ENCODE results near the gene TAS2R9.
"Not testable (repeated sequence)": the region's sequence is repeated elsewhere in the genome, so short reads cannot be mapped to it uniquely, and the experiment has no call there.

- TF ChIP-seq POLR2A (IDR thresholded peaks at IDR 0.05; ENCODE audit: low read length); RCOR1 (IDR thresholded peaks at IDR 0.05; ENCODE audit: low read depth, low read length); EP300 (IDR thresholded peaks at IDR 0.05); JUN (IDR thresholded peaks at IDR 0.05); GATA3 (IDR thresholded peaks at IDR 0.05; ENCODE audit: borderline replicate concordance); RFX5 (IDR thresholded peaks at IDR 0.05); HDAC2 (IDR thresholded peaks at IDR 0.05); RAD21 (conservative IDR thresholded peaks at IDR 0.05 in 1 of 2, IDR thresholded peaks at IDR 0.05 in 1 of 2); MYC (IDR thresholded peaks at IDR 0.05; ENCODE audit: borderline replicate concordance, low read length); ELK1 (IDR thresholded peaks at IDR 0.05; ENCODE audit: low read depth, low read length); SMC3 (IDR thresholded peaks at IDR 0.05): not testable (repeated sequence)
- TF ChIP-seq, protein P1, sequence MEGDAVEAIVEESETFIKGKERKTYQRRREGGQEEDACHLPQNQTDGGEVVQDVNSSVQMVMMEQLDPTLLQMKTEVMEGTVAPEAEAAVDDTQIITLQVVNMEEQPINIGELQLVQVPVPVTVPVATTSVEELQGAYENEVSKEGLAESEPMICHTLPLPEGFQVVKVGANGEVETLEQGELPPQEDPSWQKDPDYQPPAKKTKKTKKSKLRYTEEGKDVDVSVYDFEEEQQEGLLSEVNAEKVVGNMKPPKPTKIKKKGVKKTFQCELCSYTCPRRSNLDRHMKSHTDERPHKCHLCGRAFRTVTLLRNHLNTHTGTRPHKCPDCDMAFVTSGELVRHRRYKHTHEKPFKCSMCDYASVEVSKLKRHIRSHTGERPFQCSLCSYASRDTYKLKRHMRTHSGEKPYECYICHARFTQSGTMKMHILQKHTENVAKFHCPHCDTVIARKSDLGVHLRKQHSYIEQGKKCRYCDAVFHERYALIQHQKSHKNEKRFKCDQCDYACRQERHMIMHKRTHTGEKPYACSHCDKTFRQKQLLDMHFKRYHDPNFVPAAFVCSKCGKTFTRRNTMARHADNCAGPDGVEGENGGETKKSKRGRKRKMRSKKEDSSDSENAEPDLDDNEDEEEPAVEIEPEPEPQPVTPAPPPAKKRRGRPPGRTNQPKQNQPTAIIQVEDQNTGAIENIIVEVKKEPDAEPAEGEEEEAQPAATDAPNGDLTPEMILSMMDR (IDR thresholded peaks at IDR 0.05) = not testable (repeated sequence)
- TF ChIP-seq, protein P2, sequence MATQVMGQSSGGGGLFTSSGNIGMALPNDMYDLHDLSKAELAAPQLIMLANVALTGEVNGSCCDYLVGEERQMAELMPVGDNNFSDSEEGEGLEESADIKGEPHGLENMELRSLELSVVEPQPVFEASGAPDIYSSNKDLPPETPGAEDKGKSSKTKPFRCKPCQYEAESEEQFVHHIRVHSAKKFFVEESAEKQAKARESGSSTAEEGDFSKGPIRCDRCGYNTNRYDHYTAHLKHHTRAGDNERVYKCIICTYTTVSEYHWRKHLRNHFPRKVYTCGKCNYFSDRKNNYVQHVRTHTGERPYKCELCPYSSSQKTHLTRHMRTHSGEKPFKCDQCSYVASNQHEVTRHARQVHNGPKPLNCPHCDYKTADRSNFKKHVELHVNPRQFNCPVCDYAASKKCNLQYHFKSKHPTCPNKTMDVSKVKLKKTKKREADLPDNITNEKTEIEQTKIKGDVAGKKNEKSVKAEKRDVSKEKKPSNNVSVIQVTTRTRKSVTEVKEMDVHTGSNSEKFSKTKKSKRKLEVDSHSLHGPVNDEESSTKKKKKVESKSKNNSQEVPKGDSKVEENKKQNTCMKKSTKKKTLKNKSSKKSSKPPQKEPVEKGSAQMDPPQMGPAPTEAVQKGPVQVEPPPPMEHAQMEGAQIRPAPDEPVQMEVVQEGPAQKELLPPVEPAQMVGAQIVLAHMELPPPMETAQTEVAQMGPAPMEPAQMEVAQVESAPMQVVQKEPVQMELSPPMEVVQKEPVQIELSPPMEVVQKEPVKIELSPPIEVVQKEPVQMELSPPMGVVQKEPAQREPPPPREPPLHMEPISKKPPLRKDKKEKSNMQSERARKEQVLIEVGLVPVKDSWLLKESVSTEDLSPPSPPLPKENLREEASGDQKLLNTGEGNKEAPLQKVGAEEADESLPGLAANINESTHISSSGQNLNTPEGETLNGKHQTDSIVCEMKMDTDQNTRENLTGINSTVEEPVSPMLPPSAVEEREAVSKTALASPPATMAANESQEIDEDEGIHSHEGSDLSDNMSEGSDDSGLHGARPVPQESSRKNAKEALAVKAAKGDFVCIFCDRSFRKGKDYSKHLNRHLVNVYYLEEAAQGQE (IDR thresholded peaks at IDR 0.05) = not testable (repeated sequence)
- TF ChIP-seq, protein P3, sequence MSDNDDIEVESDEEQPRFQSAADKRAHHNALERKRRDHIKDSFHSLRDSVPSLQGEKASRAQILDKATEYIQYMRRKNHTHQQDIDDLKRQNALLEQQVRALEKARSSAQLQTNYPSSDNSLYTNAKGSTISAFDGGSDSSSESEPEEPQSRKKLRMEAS (IDR thresholded peaks at IDR 0.05) = not testable (repeated sequence)
Observed at GRCh38 chr12:10791769-10792168, 18.2 kb downstream of the TAS2R9 start.

Data from A549 (cell line).